Subcutaneous abdominal adipose tissue (tissue), 5 donors: ENCODE results near the gene TNC.

ENCODE experiments used
- H3K27ac ChIP-seq: one replicate; pipeline ENCODE4 v1.7.0; 2013; ENCODE audit warnings: low read depth, mild to moderate bottlenecking, inconsistent platforms, low read length, moderate library complexity
- H3K27me3 ChIP-seq, 5 donors: one replicate each; pipeline ENCODE4 v1.7.0; 2013; ENCODE audit warnings: low read length in 5 of 5, inconsistent platforms in 1 of 5; ENCODE audit not compliant: control insufficient read depth in 5 of 5, insufficient read depth in 4 of 5
- H3K36me3 ChIP-seq, 5 donors: one replicate each; pipeline ENCODE4 v1.7.0; 2013; ENCODE audit warnings: low read length in 5 of 5; ENCODE audit not compliant: control insufficient read depth in 5 of 5, insufficient read depth in 5 of 5
- H3K4me1 ChIP-seq, 5 donors: one replicate each; pipeline ENCODE4 v1.7.0; 2013; ENCODE audit warnings: low read length in 5 of 5, mild to moderate bottlenecking in 3 of 5, moderate library complexity in 1 of 5; ENCODE audit not compliant: control insufficient read depth in 5 of 5, insufficient read depth in 5 of 5
- H3K4me3 ChIP-seq, 5 donors: one replicate each; pipeline ENCODE4 v1.7.0; 2013; ENCODE audit warnings: low read length in 5 of 5, low read depth in 1 of 5
- H3K9ac ChIP-seq, 5 donors: one replicate each; pipeline ENCODE4 v1.7.0; 2013; ENCODE audit warnings: low read length in 5 of 5, mild to moderate bottlenecking in 4 of 5, moderate library complexity in 3 of 5
- H3K9me3 ChIP-seq, 5 donors: one replicate each; pipeline ENCODE4 v1.7.0; 2013; ENCODE audit warnings: low read length in 5 of 5; ENCODE audit not compliant: control insufficient read depth in 5 of 5
- donor health status: healthy.
- donor health status: healthy.
- donor health status: healthy.
- donor health status: healthy.
- donor health status: healthy.

TNC gene

DNA sequence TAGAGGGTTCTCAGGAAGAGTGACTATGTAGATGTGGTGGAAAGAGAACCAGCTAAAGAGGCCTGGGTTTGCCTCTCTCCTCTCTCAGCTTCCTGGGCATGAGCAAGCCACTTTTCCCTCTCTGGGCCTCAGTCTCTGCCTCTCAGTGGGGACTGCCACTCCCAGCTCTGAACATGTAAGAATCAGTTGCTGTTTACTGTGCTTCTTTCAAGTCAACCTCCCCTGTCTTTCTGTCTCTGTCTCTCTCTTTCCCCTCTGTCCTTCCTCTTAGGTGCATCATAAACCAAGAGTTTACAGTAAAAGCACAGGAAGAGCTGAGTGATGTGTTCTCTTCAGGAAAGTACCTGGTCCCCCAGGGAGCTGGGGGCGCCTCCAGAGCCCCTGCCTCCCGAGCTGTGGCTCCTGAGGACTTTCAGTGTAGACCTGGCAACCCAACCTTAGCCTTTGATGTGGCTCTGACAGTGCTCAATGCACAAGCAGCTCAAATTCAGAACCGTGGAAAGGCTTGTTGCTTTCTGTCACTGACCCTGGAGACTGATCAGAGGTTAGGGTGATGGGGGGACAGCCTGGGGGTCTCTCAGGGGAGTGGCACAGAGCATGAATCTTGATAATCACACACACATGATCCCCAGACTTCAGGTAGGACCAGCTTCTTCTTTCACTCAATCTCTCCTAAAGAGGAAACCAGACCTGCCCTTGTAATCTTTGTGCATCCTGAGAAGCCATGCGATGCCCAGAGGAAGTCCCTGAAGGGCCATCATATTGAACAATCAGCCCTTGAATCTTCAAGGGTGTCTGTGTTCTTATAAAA lies 128.2 kb downstream of the TNC start:
- no peaks in the 10 kb centered on the region for H3K9me3 ChIP-seq
- peaks cover 0 to 5% (median 0%) of the 10 kb centered on the region in 5 donors for H3K27me3 ChIP-seq
- H3K27ac ChIP-seq: no peak overlapping the region
- H3K4me3 ChIP-seq: no peak overlapping the region
- no peak overlapping the region for H3K9ac ChIP-seq
- no peaks in the 10 kb centered on the region for H3K4me1 ChIP-seq
- no peaks in the 10 kb centered on the region for H3K36me3 ChIP-seq

DNA sequence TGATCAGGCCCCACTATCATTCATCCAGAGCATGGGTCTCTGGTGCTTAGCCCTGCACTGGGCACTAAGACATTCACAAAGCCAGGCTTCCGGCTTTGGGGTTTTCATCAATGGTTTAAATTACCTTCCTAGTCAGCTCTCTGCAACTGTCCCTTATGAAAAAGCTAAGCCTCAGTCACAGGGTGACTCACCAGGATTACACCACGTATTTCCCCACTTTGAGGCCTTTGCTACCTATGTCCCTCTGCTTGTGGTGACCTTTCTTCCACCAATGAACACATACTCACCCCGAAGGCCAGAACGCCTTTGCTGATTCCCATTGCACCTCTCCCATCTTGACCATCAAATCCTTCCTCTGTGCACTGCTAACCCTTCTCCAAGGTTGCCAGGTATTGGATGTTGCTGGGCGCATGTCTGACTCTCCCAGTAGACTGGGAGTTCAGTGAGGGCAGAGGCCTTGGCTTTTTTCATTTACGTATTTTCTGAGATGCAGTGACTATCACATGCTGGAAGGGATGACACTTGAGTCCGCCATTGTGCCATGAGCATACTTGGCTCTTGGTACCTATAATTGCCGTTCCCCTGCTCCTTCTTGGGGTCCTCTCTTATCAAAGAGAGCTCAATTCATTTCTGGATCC lies 128.9 kb downstream of the TNC start:
- Histone ChIP-seq H3K9me3 (no peaks in the 10 kb centered on the region), H3K27me3 (peaks cover 0 to 5% (median 0%) of the 10 kb centered on the region in 5 donors), H3K27ac (no peak overlapping the region), H3K4me1 (no peaks in the 10 kb centered on the region), H3K36me3 (no peaks in the 10 kb centered on the region), H3K9ac (no peak overlapping the region), H3K4me3 (no peak overlapping the region)

DNA sequence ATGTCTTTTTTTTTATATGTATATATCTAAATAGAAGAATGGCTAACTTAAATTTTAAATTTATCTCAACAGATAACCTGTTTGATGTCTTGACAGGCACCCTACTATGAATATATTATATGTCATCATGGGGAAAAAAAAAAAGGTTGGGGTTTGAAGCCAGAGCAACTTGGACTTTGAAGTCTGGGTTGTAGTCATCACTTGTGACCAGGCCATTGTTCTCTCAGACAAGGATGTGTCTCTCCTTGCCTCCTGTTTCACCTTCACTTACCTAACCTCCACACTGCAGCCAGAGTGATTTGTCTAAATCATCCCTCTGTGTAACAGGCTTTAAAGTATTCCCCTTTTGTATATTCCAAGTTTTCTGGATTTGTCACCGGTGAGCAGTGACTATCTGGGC lies 130.8 kb downstream of the TNC start:
- Histone ChIP-seq H3K4me1 (no peaks in the 10 kb centered on the region), H3K27ac (no peak overlapping the region), H3K27me3 (no peaks in the 10 kb centered on the region), H3K9ac (no peak overlapping the region), H3K4me3 (no peak overlapping the region), H3K36me3 (no peaks in the 10 kb centered on the region), H3K9me3 (no peaks in the 10 kb centered on the region)

DNA sequence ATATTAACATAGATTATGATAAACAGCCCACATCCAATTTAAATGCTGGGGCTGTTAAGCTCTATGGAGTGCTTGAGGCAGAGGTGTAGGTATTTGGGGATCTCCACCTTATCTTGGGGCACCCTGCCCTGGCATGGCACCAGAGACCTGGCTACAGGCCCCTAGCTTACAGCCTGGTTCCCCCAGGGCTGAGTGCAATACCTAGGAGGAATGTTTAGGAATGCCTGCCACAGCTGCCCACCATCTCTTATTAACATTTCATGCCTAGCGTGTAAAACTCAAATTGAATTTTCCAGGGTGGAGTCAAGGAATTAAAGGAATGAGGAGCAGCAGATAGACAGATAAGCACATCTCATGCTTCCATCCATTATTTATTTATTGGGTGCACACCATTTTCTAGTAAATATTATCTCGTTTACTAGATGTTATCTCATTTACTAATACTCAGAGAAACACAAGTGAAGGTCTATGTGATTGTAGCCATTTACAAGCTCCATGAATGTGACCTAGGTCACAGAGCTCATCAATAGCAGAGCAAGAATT lies 131.9 kb downstream of the TNC start:
- H3K27me3 ChIP-seq: no peaks in the 10 kb centered on the region
- no peaks in the 10 kb centered on the region for H3K36me3 ChIP-seq
- no peaks in the 10 kb centered on the region for H3K9me3 ChIP-seq
- H3K4me1 ChIP-seq: no peaks in the 10 kb centered on the region
- no peak overlapping the region for H3K27ac ChIP-seq
- no peak overlapping the region for H3K4me3 ChIP-seq
- no peak overlapping the region for H3K9ac ChIP-seq

DNA sequence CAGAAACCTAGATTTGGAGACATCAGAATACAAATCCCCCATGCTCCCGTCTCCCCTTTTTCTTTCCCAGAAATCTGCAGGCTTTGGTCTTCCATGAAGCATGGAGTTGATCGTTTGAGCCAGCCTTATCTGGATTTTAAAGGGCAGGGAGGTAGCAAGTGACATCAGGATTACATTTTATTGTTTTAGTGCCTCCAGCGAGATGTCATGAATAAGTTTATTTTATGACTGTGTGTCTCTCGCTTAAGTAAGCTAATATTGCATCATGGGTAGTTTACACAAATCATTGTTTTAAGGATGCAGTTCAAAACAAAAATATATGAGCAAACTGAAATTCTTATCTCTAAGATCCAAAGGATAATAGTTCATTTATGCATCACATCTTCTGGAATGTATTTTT lies 136.9 kb downstream of the TNC start:
- Histone ChIP-seq H3K9ac (no peak overlapping the region), H3K36me3 (no peaks in the 10 kb centered on the region), H3K27ac (no peak overlapping the region), H3K4me1 (no peaks in the 10 kb centered on the region), H3K9me3 (peaks cover 0 to 3% (median 0%) of the 10 kb centered on the region in 5 donors), H3K27me3 (no peaks in the 10 kb centered on the region), H3K4me3 (no peak overlapping the region)

DNA sequence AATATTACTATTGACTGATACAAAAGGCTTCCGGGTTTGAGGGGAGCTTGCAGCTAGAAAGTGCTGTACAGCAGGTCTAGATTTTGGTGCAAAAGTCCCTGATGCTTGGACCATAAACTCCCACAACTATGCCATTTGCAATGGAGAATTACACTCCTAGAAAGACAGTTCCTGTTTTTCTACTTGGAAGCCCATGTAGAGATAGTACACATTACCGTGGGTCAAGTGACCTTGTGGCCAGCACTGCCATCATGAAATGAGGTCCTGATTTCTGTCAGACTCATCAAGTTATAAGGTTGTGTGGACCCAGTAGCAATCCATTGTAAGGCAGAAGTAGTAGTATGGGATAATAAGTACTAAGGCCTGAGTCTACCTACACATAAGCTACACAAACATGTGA lies 144.7 kb downstream of the TNC start:
- no peak overlapping the region for H3K4me3 ChIP-seq
- no peaks in the 10 kb centered on the region for H3K9me3 ChIP-seq
- H3K4me1 ChIP-seq: peaks cover 0 to 5% (median 4%) of the 10 kb centered on the region in 5 donors
- H3K27me3 ChIP-seq: no peaks in the 10 kb centered on the region
- no peak overlapping the region for H3K9ac ChIP-seq
- H3K27ac ChIP-seq: no peak overlapping the region
- H3K36me3 ChIP-seq: no peaks in the 10 kb centered on the region

DNA sequence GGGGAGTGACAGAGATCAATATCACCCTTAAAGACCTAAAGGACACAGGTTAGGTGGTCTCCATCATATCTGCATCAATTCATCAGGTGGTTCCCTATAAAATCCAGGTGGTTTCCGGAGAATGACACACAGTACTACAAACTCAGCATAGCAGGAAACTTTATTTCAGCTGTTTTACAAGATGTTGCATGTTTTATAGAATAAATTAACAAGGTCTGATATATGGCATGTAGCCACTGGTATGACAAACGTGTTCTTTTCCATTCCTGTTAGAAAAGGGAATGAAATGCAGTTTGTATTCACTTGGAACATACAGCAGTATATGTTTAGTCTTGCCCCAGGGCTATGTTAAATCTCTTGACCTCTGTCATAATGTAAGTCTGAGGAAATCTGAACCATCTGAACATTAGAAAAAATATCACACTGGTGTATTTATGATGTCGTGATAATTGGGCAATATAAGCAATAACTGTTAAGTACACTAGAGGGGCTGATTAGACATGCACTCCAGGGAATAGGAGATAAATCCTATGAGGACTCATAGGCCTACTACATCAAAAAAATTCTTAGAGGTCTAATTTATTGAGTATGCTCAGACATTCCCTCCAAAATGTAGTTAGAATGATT lies 145.3 kb downstream of the TNC start:
- H3K36me3 ChIP-seq: no peaks in the 10 kb centered on the region
- no peak overlapping the region for H3K4me3 ChIP-seq
- no peak overlapping the region for H3K27ac ChIP-seq
- H3K9me3 ChIP-seq: no peaks in the 10 kb centered on the region
- H3K9ac ChIP-seq: no peak overlapping the region
- no peaks in the 10 kb centered on the region for H3K27me3 ChIP-seq
- H3K4me1 ChIP-seq: peaks cover 0 to 5% (median 4%) of the 10 kb centered on the region in 5 donors
